IPS-20b (cell line): ENCODE measurements around the gene SNX2.
"Not testable (repeated sequence)": the region's sequence is repeated elsewhere in the genome, so short reads cannot be mapped to it uniquely, and the experiment has no call there.

Source experiments
- H3K27ac ChIP-seq: one replicate; pipeline ENCODE4 v1.5.1; 2013; ENCODE audit warnings: low read length
- H3K27me3 ChIP-seq: 2 replicates; pipeline ENCODE4 v1.6.1; 2013; ENCODE audit warnings: mild to moderate bottlenecking, low read length, inconsistent platforms; ENCODE audit not compliant: insufficient read depth
- H3K36me3 ChIP-seq: 2 replicates; pipeline ENCODE4 v1.6.1; 2013; ENCODE audit warnings: low read depth, mild to moderate bottlenecking, inconsistent platforms, low read length, moderate library complexity; ENCODE audit not compliant: insufficient read depth
- H3K4me1 ChIP-seq: 2 replicates; pipeline ENCODE4 v1.6.1; 2013; ENCODE audit warnings: mild to moderate bottlenecking, control low read depth, inconsistent platforms, low read length, moderate library complexity; ENCODE audit not compliant: insufficient read depth
- H3K4me3 ChIP-seq: 2 replicates; pipeline ENCODE4 v1.5.1; 2013; ENCODE audit warnings: mild to moderate bottlenecking, low read length, inconsistent platforms
- H3K9ac ChIP-seq: 2 replicates; pipeline ENCODE4 v1.6.1; 2013; ENCODE audit warnings: low read depth, mild to moderate bottlenecking, inconsistent platforms, low read length, moderate library complexity
- H3K9me3 ChIP-seq: 2 replicates; pipeline ENCODE4 v1.6.1; 2013; ENCODE audit warnings: mild to moderate bottlenecking, low read depth, low read length, inconsistent platforms; ENCODE audit not compliant: insufficient read depth

Gene SNX2

GRCh38 chr5:122753500-122753899 lies 21.4 kb upstream of the SNX2 start:
- H3K27ac ChIP-seq: no peak overlapping the region
- H3K4me3 ChIP-seq: no peak overlapping the region
- H3K9ac ChIP-seq: no peak overlapping the region
- H3K4me1 ChIP-seq: peaks cover 5% of the 10 kb centered on the region; the same call in 1 of the 2 replicates
- H3K36me3 ChIP-seq: no peaks in the 10 kb centered on the region
- H3K9me3 ChIP-seq: no peaks in the 10 kb centered on the region
- no peaks in the 10 kb centered on the region for H3K27me3 ChIP-seq

- Histone ChIP-seq H3K27me3 (no peaks in the 10 kb centered on the region), H3K27ac (no peak overlapping the region)
Measured at GRCh38 chr5:122755783-122756182, 19.1 kb upstream of the SNX2 start.

GRCh38 chr5:122756264-122756911 lies 18.5 kb upstream of the SNX2 start:
- H3K4me3 ChIP-seq: no peak overlapping the region
- H3K9me3 ChIP-seq: no peaks in the 10 kb centered on the region
- no peak overlapping the region for H3K9ac ChIP-seq
- no peaks in the 10 kb centered on the region for H3K27me3 ChIP-seq
- no peaks in the 10 kb centered on the region for H3K36me3 ChIP-seq
- peaks cover 3% of the 10 kb centered on the region; the same call in 1 of the 2 replicates for H3K4me1 ChIP-seq
- H3K27ac ChIP-seq: no peak overlapping the region

More at GRCh38 chr5:122755783-122756182, 19.1 kb upstream of the SNX2 start:
- Histone ChIP-seq H3K9me3 (no peaks in the 10 kb centered on the region), H3K36me3 (no peaks in the 10 kb centered on the region), H3K4me1 (peaks cover 5% of the 10 kb centered on the region; the same call in 1 of the 2 replicates), H3K4me3 (no peak overlapping the region), H3K9ac (no peak overlapping the region)

GRCh38 chr5:122757285-122757684 lies 17.6 kb upstream of the SNX2 start:
- no peak overlapping the region for H3K4me3 ChIP-seq

GRCh38 chr5:122759241-122760070 lies 15.4 kb upstream of the SNX2 start:
- Histone ChIP-seq H3K27me3 (no peaks in the 10 kb centered on the region), H3K4me1 (no peaks in the 10 kb centered on the region), H3K36me3 (no peaks in the 10 kb centered on the region), H3K27ac (no peak overlapping the region), H3K4me3 (no peak overlapping the region), H3K9ac (no peak overlapping the region), H3K9me3 (no peaks in the 10 kb centered on the region)

More at GRCh38 chr5:122757285-122757684, 17.6 kb upstream of the SNX2 start:
- H3K27ac ChIP-seq: no peak overlapping the region
- no peak overlapping the region for H3K9ac ChIP-seq
- H3K4me1 ChIP-seq: no peaks in the 10 kb centered on the region
- H3K36me3 ChIP-seq: no peaks in the 10 kb centered on the region
- H3K9me3 ChIP-seq: no peaks in the 10 kb centered on the region
- no peaks in the 10 kb centered on the region for H3K27me3 ChIP-seq

GRCh38 chr5:122760236-122760635 lies 14.6 kb upstream of the SNX2 start:
- no peaks in the 10 kb centered on the region for H3K36me3 ChIP-seq
- H3K27ac ChIP-seq: no peak overlapping the region
- H3K4me1 ChIP-seq: no peaks in the 10 kb centered on the region

GRCh38 chr5:122761115-122761514 lies 13.8 kb upstream of the SNX2 start:
- Histone ChIP-seq H3K27me3 (no peaks in the 10 kb centered on the region), H3K9ac (no peak overlapping the region), H3K27ac (no peak overlapping the region), H3K4me3 (no peak overlapping the region), H3K36me3 (no peaks in the 10 kb centered on the region), H3K9me3 (no peaks in the 10 kb centered on the region), H3K4me1 (no peaks in the 10 kb centered on the region)

More at GRCh38 chr5:122760236-122760635, 14.6 kb upstream of the SNX2 start:
- Histone ChIP-seq H3K9ac (no peak overlapping the region), H3K27me3 (no peaks in the 10 kb centered on the region), H3K9me3 (no peaks in the 10 kb centered on the region), H3K4me3 (no peak overlapping the region)

- not testable (repeated sequence) for H3K27me3 ChIP-seq, H3K4me1 ChIP-seq, H3K9me3 ChIP-seq, H3K27ac ChIP-seq, H3K36me3 ChIP-seq, H3K9ac ChIP-seq, H3K4me3 ChIP-seq
Measured at GRCh38 chr5:122761896-122762295, 13.0 kb upstream of the SNX2 start.

- Histone ChIP-seq H3K36me3 (no peaks in the 10 kb centered on the region), H3K4me3 (no peak overlapping the region), H3K27ac (no peak overlapping the region), H3K9me3 (no peaks in the 10 kb centered on the region), H3K27me3 (no peaks in the 10 kb centered on the region), H3K4me1 (no peaks in the 10 kb centered on the region), H3K9ac (no peak overlapping the region)
Measured at GRCh38 chr5:122766130-122766529, 8.8 kb upstream of the SNX2 start.

- Histone ChIP-seq H3K27me3 (peaks cover 5% of the 10 kb centered on the region; the same call in 1 of the 2 replicates), H3K9ac (no peak overlapping the region), H3K36me3 (no peaks in the 10 kb centered on the region), H3K4me1 (no peaks in the 10 kb centered on the region), H3K4me3 (no peak overlapping the region), H3K9me3 (no peaks in the 10 kb centered on the region), H3K27ac (no peak overlapping the region)
Measured at GRCh38 chr5:122770477-122770876, 4.4 kb upstream of the SNX2 start.

- Histone ChIP-seq H3K4me3 (no peak overlapping the region), H3K9ac (no peak overlapping the region), H3K27ac (no peak overlapping the region), H3K4me1 (peaks cover 11% of the 10 kb centered on the region), H3K27me3 (peaks cover 5% of the 10 kb centered on the region; the same call in 1 of the 2 replicates), H3K9me3 (no peaks in the 10 kb centered on the region), H3K36me3 (no peaks in the 10 kb centered on the region)
Measured at GRCh38 chr5:122772446-122772845, 2.4 kb upstream of the SNX2 start.

- Histone ChIP-seq H3K27me3 (peaks cover 5% of the 10 kb centered on the region; the same call in 1 of the 2 replicates), H3K9me3 (no peaks in the 10 kb centered on the region), H3K4me1 (peaks cover 11% of the 10 kb centered on the region), H3K36me3 (no peaks in the 10 kb centered on the region), H3K9ac (no peak overlapping the region), H3K27ac (no peak overlapping the region), H3K4me3 (no peak overlapping the region)
Measured at GRCh38 chr5:122773619-122774018, 1.3 kb upstream of the SNX2 start.
